Mammary epithelial cell (primary cell): ENCODE data around the gene TRA2B.

Experiments
- CTCF ChIP-seq, 2 donors: IDR thresholded peaks in 1 of 2; conservative IDR thresholded peaks in 1 of 2; 2 replicates each; pipeline ENCODE4 v1.5.1; 2011 to 2012; ENCODE audit warnings: inconsistent platforms in 2 of 2, low read length in 2 of 2, mild to moderate bottlenecking in 2 of 2, control low read depth in 1 of 2, low read depth in 1 of 2; ENCODE audit not compliant: insufficient read depth in 1 of 2; ENCODE audit errors: extremely low read depth in 1 of 2
- EZH2 ChIP-seq: IDR thresholded peaks from 2 replicates; pipeline ENCODE4 v1.6.1; 2012; ENCODE audit warnings: low read length, inconsistent platforms, borderline replicate concordance

GRCh38 chr3:185950728-185951127 is 12.9 kb upstream of the TRA2B start:
- TF ChIP-seq CTCF (conservative IDR thresholded peaks at IDR 0.05 in 1 of 2, IDR thresholded peaks at IDR 0.05 in 1 of 2; ENCODE audit: extremely low read depth in 1 of 2, insufficient read depth in 1 of 2, low read depth in 1 of 2, low read length in 2 of 2) (no peak), EZH2 (no peak)
